ENCODE results near the gene SFTPB. TPM values are rescaled to one million over a fixed set of nuclear protein-coding genes. Genes with fewer than 3 reads are reported as not detected.

Gene SFTPB
- total RNA-seq, 4 donors from 2014 or later, result 24.8 to 323 (median 116) TPM

GRCh38 chr2:85646166-85646565 lies 21.8 kb downstream of the SFTPB start:
- DNase-seq, result no peak
- Histone ChIP-seq H3K4me1 (peaks cover 0 to 12% of the 10 kb centered on the region in 2 donors), H3K9me3 (no peaks in the 10 kb centered on the region), H3K27me3 (no peaks in the 10 kb centered on the region), H3K4me3 (replicated peaks in 1 of 3) (no peak overlapping the region), H3K36me3 (peaks cover 55 to 88% of the 10 kb centered on the region in 2 donors), H3K27ac (no peak overlapping the region)
- TF ChIP-seq CTCF (IDR thresholded peaks at IDR 0.05) (no peak), POLR2A (IDR thresholded peaks at IDR 0.05) (no peak)
- WGBS, 2 donors, result 93 to 94% methylated on average over 2 of the region's 2 CpGs
- intact Hi-C loops (cut with DNase I), result no loop called here

GRCh38 chr2:85644909-85645308 lies 23.1 kb downstream of the SFTPB start:
- no peak overlapping the region for H3K27ac ChIP-seq
- no peak overlapping the region for H3K4me3 ChIP-seq (replicated peaks in 1 of 3)
- no peak for TF ChIP-seq CTCF (IDR thresholded peaks at IDR 0.05)
- no peak for TF ChIP-seq POLR2A (IDR thresholded peaks at IDR 0.05)
- WGBS, 2 donors, result 96 to 98% methylated on average over 8 of the region's 8 CpGs
- intact Hi-C loops (cut with DNase I), result no loop called here
- peaks cover 0 to 12% of the 10 kb centered on the region in 2 donors for H3K4me1 ChIP-seq
- H3K36me3 ChIP-seq, result peaks cover 66 to 99% of the 10 kb centered on the region in 2 donors
- H3K27me3 ChIP-seq, result no peaks in the 10 kb centered on the region
- no peak for DNase-seq
- H3K9me3 ChIP-seq, result no peaks in the 10 kb centered on the region

- Histone ChIP-seq H3K4me3 (replicated peaks in 1 of 3) (no peak overlapping the region), H3K27ac (no peak overlapping the region), H3K9me3 (no peaks in the 10 kb centered on the region), H3K4me1 (peaks cover 0 to 2% of the 10 kb centered on the region in 2 donors), H3K27me3 (no peaks in the 10 kb centered on the region), H3K36me3 (peaks cover 77 to 92% of the 10 kb centered on the region in 2 donors)
- intact Hi-C loops (cut with DNase I), result no loop called here
- WGBS, 2 donors, result 71 to 93% methylated on average over 3 of the region's 3 CpGs
- no peak for DNase-seq
- TF ChIP-seq POLR2A (IDR thresholded peaks at IDR 0.05), result no peak
- TF ChIP-seq CTCF (IDR thresholded peaks at IDR 0.05), result no peak
Measured at GRCh38 chr2:85642725-85643124, 25.3 kb downstream of the SFTPB start.

GRCh38 chr2:85635636-85636035 lies 32.4 kb downstream of the SFTPB start:
- H3K4me3 ChIP-seq (replicated peaks in 1 of 3), result no peak overlapping the region
- WGBS, 2 donors, result 79 to 85% methylated on average over 4 of the region's 4 CpGs
- H3K36me3 ChIP-seq, result peaks cover 71 to 75% of the 10 kb centered on the region in 2 donors

More at GRCh38 chr2:85635636-85636035, 32.4 kb downstream of the SFTPB start:
- DNase-seq, result no peak
- no peaks in the 10 kb centered on the region for H3K27me3 ChIP-seq
- TF ChIP-seq POLR2A (IDR thresholded peaks at IDR 0.05), result no peak
- no peak for TF ChIP-seq CTCF (IDR thresholded peaks at IDR 0.05)
- no peaks in the 10 kb centered on the region for H3K9me3 ChIP-seq
- no peak overlapping the region for H3K27ac ChIP-seq
- intact Hi-C loops (cut with DNase I), result loop anchor here (10.0 kb wide), 2 partner anchors 179 to 459 kb away; no protein-coding TSS in a partner anchor
- peaks cover 0 to 6% of the 10 kb centered on the region in 2 donors for H3K4me1 ChIP-seq
